Neuronal stem cell (in vitro differentiated cells): ENCODE measurements around the gene ARHGAP24.

Source experiments
- DNase-seq: peaks from one replicate; pipeline ENCODE4 v3.0.0-alpha.2; 2013; ENCODE audit warnings: low spot score
- H2AFZ ChIP-seq: one replicate; pipeline ENCODE4 v1.6.1; 2013; ENCODE audit warnings: mild to moderate bottlenecking, low read length, inconsistent platforms
- H2AK5ac ChIP-seq: 2 replicates; pipeline ENCODE4 v1.6.1; 2013; ENCODE audit warnings: low read depth, mild to moderate bottlenecking, inconsistent platforms, low read length, moderate library complexity, mixed read lengths
- H2BK120ac ChIP-seq: 2 replicates; pipeline ENCODE4 v1.6.1; 2013; ENCODE audit warnings: low read depth, mild to moderate bottlenecking, inconsistent platforms, low read length, moderate library complexity, mixed read lengths
- H2BK12ac ChIP-seq: one replicate; pipeline ENCODE4 v1.6.1; 2013; ENCODE audit warnings: low read length, inconsistent platforms
- H2BK15ac ChIP-seq: 2 replicates; pipeline ENCODE4 v1.6.1; 2013; ENCODE audit warnings: mild to moderate bottlenecking, low read length, inconsistent platforms, mixed read lengths
- H2BK5ac ChIP-seq: one replicate; pipeline ENCODE4 v1.6.1; 2013; ENCODE audit warnings: inconsistent platforms, mild to moderate bottlenecking, low read length, moderate library complexity
- H3K14ac ChIP-seq: one replicate; pipeline ENCODE4 v1.6.1; 2013; ENCODE audit warnings: low read length, inconsistent platforms
- H3K18ac ChIP-seq: 2 replicates; pipeline ENCODE4 v1.6.1; 2013; ENCODE audit warnings: low read length, inconsistent platforms
- H3K23ac ChIP-seq: 2 replicates; pipeline ENCODE4 v1.6.1; 2013; ENCODE audit warnings: low read depth, mild to moderate bottlenecking, mixed read lengths, low read length, inconsistent platforms; ENCODE audit not compliant: poor library complexity
- H3K27ac ChIP-seq: replicated peaks from 3 replicates; pipeline ENCODE4 v1.5.1; 2013; ENCODE audit warnings: low read length, inconsistent platforms
- H3K27me3 ChIP-seq, 3 experiments: 2 replicates each; pipeline ENCODE4 v1.6.1; 2013; ENCODE audit warnings: low read length in 3 of 3, mild to moderate bottlenecking in 2 of 3, inconsistent platforms in 1 of 3, low read depth in 1 of 3, mixed read lengths in 1 of 3, moderate library complexity in 1 of 3; ENCODE audit not compliant: control insufficient read depth in 3 of 3, insufficient read depth in 3 of 3
- H3K36me3 ChIP-seq, 2 donors: replicated peaks in 1 of 2; 2 replicates each; pipeline ENCODE4 v1.6.1; 2013; ENCODE audit warnings: low read length in 2 of 2; ENCODE audit not compliant: control insufficient read depth in 2 of 2, insufficient read depth in 2 of 2
- H3K4ac ChIP-seq: 2 replicates; pipeline ENCODE4 v1.6.1; 2013; ENCODE audit warnings: inconsistent platforms, mild to moderate bottlenecking, low read length, moderate library complexity
- H3K4me1 ChIP-seq, 2 donors: 1 replicate in 1 of 2; 2 replicates in 1 of 2; pipeline ENCODE4 v1.6.1; 2013; ENCODE audit warnings: low read length in 2 of 2, low read depth in 1 of 2; ENCODE audit not compliant: control insufficient read depth in 2 of 2, insufficient read depth in 1 of 2
- H3K4me2 ChIP-seq: one replicate; pipeline ENCODE4 v1.6.1; 2013; ENCODE audit warnings: mild to moderate bottlenecking, low read length, inconsistent platforms; ENCODE audit not compliant: insufficient read depth, poor library complexity, severe bottlenecking
- H3K4me3 ChIP-seq, 2 donors: 2 replicates each; pipeline ENCODE4 v1.5.1; 2013; ENCODE audit warnings: low read length in 2 of 2, mild to moderate bottlenecking in 2 of 2, inconsistent platforms in 1 of 2, moderate library complexity in 1 of 2
- H3K79me1 ChIP-seq: one replicate; pipeline ENCODE4 v1.6.1; 2013; ENCODE audit warnings: low read depth, mild to moderate bottlenecking, inconsistent platforms, low read length, moderate library complexity
- H3K9ac ChIP-seq: one replicate; pipeline ENCODE4 v1.6.1; 2013; ENCODE audit warnings: mild to moderate bottlenecking, low read depth, low read length, inconsistent platforms; ENCODE audit not compliant: poor library complexity
- H3K9me3 ChIP-seq, 2 donors: replicated peaks in 1 of 2; 2 replicates each; pipeline versions ENCODE3 to v1.6.1; 2013; ENCODE audit warnings: low read length in 2 of 2, mild to moderate bottlenecking in 2 of 2, inconsistent platforms in 1 of 2, low read depth in 1 of 2, mixed read lengths in 1 of 2, moderate library complexity in 1 of 2; ENCODE audit not compliant: control insufficient read depth in 2 of 2, insufficient read depth in 1 of 2
- H4K8ac ChIP-seq: one replicate; pipeline ENCODE4 v1.6.1; 2013; ENCODE audit warnings: low read depth, mild to moderate bottlenecking, inconsistent platforms, low read length, moderate library complexity
- H4K91ac ChIP-seq: one replicate; pipeline ENCODE4 v1.6.1; 2013; ENCODE audit warnings: low read length, low read depth, mild to moderate bottlenecking, inconsistent platforms; ENCODE audit not compliant: poor library complexity
- WGBS, 2 donors: extraction: QIAGEN DNeasy Blood & Tissue Kit; methylation state at CpG; one replicate each; pipeline ENCODE4 v1.1.7; 2013; ENCODE audit warnings: missing lambda C conversion rate in 2 of 2, mixed read lengths in 1 of 2; ENCODE audit not compliant: insufficient read length in 2 of 2, insufficient replicate concordance in 1 of 2; ENCODE audit errors: extremely low coverage in 2 of 2; 5-methylcytosine and 5-hydroxymethylcytosine counted together

ARHGAP24 gene

DNA sequence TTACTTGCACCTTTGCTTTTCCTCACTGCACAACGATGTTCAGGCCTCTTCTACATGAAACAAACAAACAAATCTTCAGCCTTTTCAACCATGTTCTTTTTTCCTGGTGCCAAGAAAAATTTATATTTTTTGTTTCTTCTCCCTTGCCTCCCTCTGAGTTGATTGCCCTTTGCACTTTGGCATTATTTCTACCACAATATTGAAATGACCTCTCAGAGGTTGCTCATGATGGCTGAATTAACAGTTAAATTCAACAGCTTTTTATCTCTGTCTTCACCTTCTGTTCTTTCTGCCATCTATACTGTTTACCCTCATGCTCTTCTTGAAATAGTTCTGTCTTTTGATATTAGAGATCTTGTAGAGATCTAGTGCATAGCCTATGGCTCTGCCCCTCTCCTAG, 308.9 kb downstream of the ARHGAP24 start:
- no peak overlapping the region for H2BK15ac ChIP-seq
- peaks cover 0 to 2% of the 10 kb centered on the region in 2 donors for H3K4me1 ChIP-seq
- no peak overlapping the region for H3K4me3 ChIP-seq
- H3K18ac ChIP-seq: no peak overlapping the region
- H2BK12ac ChIP-seq: no peak overlapping the region
- H3K9me3 ChIP-seq: no peaks in the 10 kb centered on the region
- DNase-seq: no peak
- H2BK5ac ChIP-seq: no peak overlapping the region
- no peak overlapping the region for H2BK120ac ChIP-seq
- no peak overlapping the region for H3K4ac ChIP-seq
- H3K27ac ChIP-seq: no peak overlapping the region
- H2AK5ac ChIP-seq: no peak overlapping the region
- no peak overlapping the region for H3K23ac ChIP-seq
- no peaks in the 10 kb centered on the region for H3K36me3 ChIP-seq
- no peaks in the 10 kb centered on the region for H3K79me1 ChIP-seq
- no peak overlapping the region for H3K14ac ChIP-seq
- H4K8ac ChIP-seq: no peak overlapping the region
- H3K9ac ChIP-seq: no peak overlapping the region
- H4K91ac ChIP-seq: no peak overlapping the region
- H2AFZ ChIP-seq: no peak overlapping the region
- WGBS, 2 donors: no CpG with 5 or more reads among the region's 1 CpG
- no peaks in the 10 kb centered on the region for H3K27me3 ChIP-seq
- no peak overlapping the region for H3K4me2 ChIP-seq

- no peak overlapping the region for H2BK12ac ChIP-seq
- H2BK15ac ChIP-seq: no peak overlapping the region
- no peak overlapping the region for H3K9ac ChIP-seq
- no peak overlapping the region for H3K18ac ChIP-seq
- no peak overlapping the region for H4K91ac ChIP-seq
- no peak overlapping the region for H3K14ac ChIP-seq
- no peak overlapping the region for H2BK5ac ChIP-seq
- H3K4me1 ChIP-seq: peaks cover 0 to 2% of the 10 kb centered on the region in 2 donors
- H3K36me3 ChIP-seq: no peaks in the 10 kb centered on the region
- no peak overlapping the region for H2BK120ac ChIP-seq
- H3K4me3 ChIP-seq: no peak overlapping the region
- H3K4me2 ChIP-seq: no peak overlapping the region
- H3K27me3 ChIP-seq: no peaks in the 10 kb centered on the region
- H3K4ac ChIP-seq: no peak overlapping the region
- no CpG with 5 or more reads among the region's 3 CpGs for WGBS, 2 donors
- no peak for DNase-seq
- H3K79me1 ChIP-seq: no peaks in the 10 kb centered on the region
- no peak overlapping the region for H4K8ac ChIP-seq
- no peak overlapping the region for H3K23ac ChIP-seq
- H2AK5ac ChIP-seq: no peak overlapping the region
- H3K9me3 ChIP-seq: no peaks in the 10 kb centered on the region
- H2AFZ ChIP-seq: peak overlapping the region; percentile 56
- no peak overlapping the region for H3K27ac ChIP-seq
Measured at GRCh38 chr4:85784348-85784747, 309.4 kb downstream of the ARHGAP24 start.

DNA sequence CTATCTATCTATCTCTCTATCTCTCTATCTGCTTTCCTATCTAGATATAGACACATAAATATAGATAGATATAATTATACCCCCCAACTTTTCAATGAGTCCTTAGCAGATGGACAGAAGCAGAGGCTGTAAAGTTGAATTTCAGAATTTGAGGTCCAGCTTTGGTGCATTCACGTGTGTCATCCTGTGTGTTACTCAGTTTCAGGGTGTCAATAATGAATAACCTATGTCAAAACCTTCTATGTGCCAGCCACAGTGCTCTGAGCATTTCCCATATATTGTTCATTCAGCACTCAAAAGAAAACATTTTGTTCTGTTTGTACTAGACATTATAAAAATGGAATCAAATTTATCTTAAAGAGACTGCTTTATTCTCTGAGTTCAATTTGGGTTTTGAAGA, 310.0 kb downstream of the ARHGAP24 start:
- H2AK5ac ChIP-seq: no peak overlapping the region
- H3K9me3 ChIP-seq: no peaks in the 10 kb centered on the region
- H2BK12ac ChIP-seq: no peak overlapping the region
- no peak overlapping the region for H2BK120ac ChIP-seq
- no peaks in the 10 kb centered on the region for H3K27me3 ChIP-seq
- H3K27ac ChIP-seq: no peak overlapping the region
- peaks cover 0 to 2% of the 10 kb centered on the region in 2 donors for H3K4me1 ChIP-seq
- no peaks in the 10 kb centered on the region for H3K79me1 ChIP-seq
- H2BK15ac ChIP-seq: no peak overlapping the region
- H3K23ac ChIP-seq: no peak overlapping the region
- no peaks in the 10 kb centered on the region for H3K36me3 ChIP-seq
- H3K4ac ChIP-seq: no peak overlapping the region
- H2BK5ac ChIP-seq: no peak overlapping the region
- no peak overlapping the region for H3K14ac ChIP-seq
- H3K4me2 ChIP-seq: no peak overlapping the region
- no peak overlapping the region for H4K91ac ChIP-seq
- no peak overlapping the region for H3K18ac ChIP-seq
- H3K4me3 ChIP-seq: no peak overlapping the region
- no peak overlapping the region for H4K8ac ChIP-seq
- DNase-seq: no peak
- no CpG with 5 or more reads among the region's 1 CpG for WGBS, 2 donors
- H2AFZ ChIP-seq: no peak overlapping the region
- H3K9ac ChIP-seq: no peak overlapping the region

DNA sequence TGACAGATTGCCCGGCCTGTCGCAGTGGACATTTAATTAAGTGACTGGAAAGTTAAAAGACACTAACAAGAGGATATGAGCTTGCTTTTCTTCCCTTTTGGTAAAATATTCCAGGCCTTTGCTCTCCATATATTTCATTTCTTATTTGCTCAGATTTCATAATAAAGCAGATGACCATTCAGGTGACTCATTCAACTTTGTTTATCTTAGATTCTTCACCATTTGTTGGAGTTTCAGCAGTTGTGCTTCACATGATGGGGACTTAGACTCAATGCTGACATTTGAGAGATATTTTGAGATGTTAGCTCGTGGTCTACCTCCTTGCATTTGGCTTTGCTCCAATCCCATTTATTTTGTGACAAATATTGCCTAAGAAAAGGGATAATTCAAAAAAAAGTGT, 312.2 kb downstream of the ARHGAP24 start:
- Histone ChIP-seq H4K8ac (no peak overlapping the region), H3K4me1 (peaks cover 0 to 2% of the 10 kb centered on the region in 2 donors), H3K4me2 (no peak overlapping the region), H3K9ac (no peak overlapping the region), H2AK5ac (no peak overlapping the region), H4K91ac (no peak overlapping the region), H3K36me3 (no peaks in the 10 kb centered on the region), H3K23ac (no peak overlapping the region), H3K79me1 (no peaks in the 10 kb centered on the region), H2AFZ (no peak overlapping the region), H3K27me3 (no peaks in the 10 kb centered on the region), H3K9me3 (no peaks in the 10 kb centered on the region), H3K14ac (no peak overlapping the region), H2BK5ac (no peak overlapping the region), H3K27ac (no peak overlapping the region), H2BK12ac (no peak overlapping the region), H2BK15ac (no peak overlapping the region), H3K4ac (no peak overlapping the region), H3K18ac (no peak overlapping the region), H3K4me3 (no peak overlapping the region), H2BK120ac (no peak overlapping the region)
- WGBS, 2 donors: no CpG with 5 or more reads among the region's 3 CpGs
- DNase-seq: no peak
